Measurements from ENCODE around the gene SLF2. TPM values are rescaled to one million over a fixed set of nuclear protein-coding genes. Genes with fewer than 3 reads are reported as not detected.

SLF2 gene
- total and polyA plus RNA-seq, 2 donors from 2014 or later: 6.7 to 29.6 TPM

- intact Hi-C loops (cut with DNase I): no loop called here
- no peak overlapping the region for H3K27ac ChIP-seq (ENCODE audit: low read depth in 2 of 2, low read length in 2 of 2)
- no peaks in the 10 kb centered on the region for H3K9me3 ChIP-seq (ENCODE audit: control insufficient read depth in 2 of 3, insufficient read depth in 1 of 3, low read length in 3 of 3)
- no peak overlapping the region for H3K4me3 ChIP-seq (ENCODE audit: low read length in 3 of 3)
- FAIRE-seq: no peak
- H3K27me3 ChIP-seq (ENCODE audit: control insufficient read depth, insufficient read depth, low read length): no peaks in the 10 kb centered on the region
- TF ChIP-seq CTCF (IDR thresholded peaks at IDR 0.05; ENCODE audit: borderline replicate concordance, extremely low read depth, insufficient read depth): no peak
- H3K4me1 ChIP-seq (ENCODE audit: control insufficient read depth in 2 of 3, insufficient read depth in 2 of 3, low read depth in 1 of 3, low read length in 3 of 3): no peaks in the 10 kb centered on the region
- no peak for DNase-seq
- H3K9ac ChIP-seq (ENCODE audit: low read length in 3 of 3): no peak overlapping the region
- peaks cover 16 to 49% (median 23%) of the 10 kb centered on the region in 3 donors for H3K36me3 ChIP-seq (ENCODE audit: control insufficient read depth in 2 of 3, insufficient read depth in 3 of 3, low read length in 3 of 3)
Observed at GRCh38 chr10:100948916-100949315, 36.2 kb downstream of the SLF2 start.

- Histone ChIP-seq H3K4me3 (ENCODE audit: low read length in 3 of 3) (no peak overlapping the region), H3K9me3 (ENCODE audit: control insufficient read depth in 2 of 3, insufficient read depth in 1 of 3, low read length in 3 of 3) (no peaks in the 10 kb centered on the region), H3K9ac (ENCODE audit: low read length in 3 of 3) (no peak overlapping the region), H3K27ac (ENCODE audit: low read depth in 2 of 2, low read length in 2 of 2) (no peak overlapping the region), H3K36me3 (ENCODE audit: control insufficient read depth in 2 of 3, insufficient read depth in 3 of 3, low read length in 3 of 3) (peaks cover 2 to 33% (median 5%) of the 10 kb centered on the region in 3 donors), H3K4me1 (ENCODE audit: control insufficient read depth in 2 of 3, insufficient read depth in 2 of 3, low read depth in 1 of 3, low read length in 3 of 3) (no peaks in the 10 kb centered on the region), H3K27me3 (ENCODE audit: control insufficient read depth, insufficient read depth, low read length) (no peaks in the 10 kb centered on the region)
- DNase-seq (no peak), FAIRE-seq (peak; percentile 6)
- intact Hi-C loops (cut with DNase I): no loop called here
- TF ChIP-seq CTCF (IDR thresholded peaks at IDR 0.05; ENCODE audit: borderline replicate concordance, extremely low read depth, insufficient read depth): no peak
Observed at GRCh38 chr10:100960251-100960650, 47.5 kb downstream of the SLF2 start.

GRCh38 chr10:100962351-100963080 lies 49.8 kb downstream of the SLF2 start:
- Histone ChIP-seq H3K4me1 (ENCODE audit: control insufficient read depth in 2 of 3, insufficient read depth in 2 of 3, low read depth in 1 of 3, low read length in 3 of 3) (no peaks in the 10 kb centered on the region), H3K9ac (ENCODE audit: low read length in 3 of 3) (no peak overlapping the region), H3K27ac (ENCODE audit: low read depth in 2 of 2, low read length in 2 of 2) (no peak overlapping the region), H3K36me3 (ENCODE audit: control insufficient read depth in 2 of 3, insufficient read depth in 3 of 3, low read length in 3 of 3) (peaks cover 6 to 32% (median 7%) of the 10 kb centered on the region in 3 donors), H3K27me3 (ENCODE audit: control insufficient read depth, insufficient read depth, low read length) (no peaks in the 10 kb centered on the region), H3K4me3 (ENCODE audit: low read length in 3 of 3) (no peak overlapping the region), H3K9me3 (ENCODE audit: control insufficient read depth in 2 of 3, insufficient read depth in 1 of 3, low read length in 3 of 3) (no peaks in the 10 kb centered on the region)
- no peak for TF ChIP-seq CTCF (IDR thresholded peaks at IDR 0.05; ENCODE audit: borderline replicate concordance, extremely low read depth, insufficient read depth)
- intact Hi-C loops (cut with DNase I): no loop called here
- FAIRE-seq: no peak
- no peak for DNase-seq

Data from kidney (tissue), 14 donors.